ENCODE results near the gene CPSF4L. TPM values are rescaled to one million over a fixed set of nuclear protein-coding genes. Genes with fewer than 3 reads are reported as not detected.
A peak's percentile ranks its signal among the peaks of the same experiment; 100 is the strongest.

Gene CPSF4L
- total and polyA plus RNA-seq, 5 donors from 2014 or later = not detected

GRCh38 chr17:73201215-73202069 lies 60.2 kb downstream of the CPSF4L start:
- Mint-ChIP-seq H3K27me3 (no peaks in the 10 kb centered on the region), H3K27ac (peak overlapping the region; percentile 46 to 90 (median 76)), H3K4me1 (peaks cover 10 to 42% (median 17%) of the 10 kb centered on the region in 4 donors), H3K36me3 (peaks cover 68% of the 10 kb centered on the region), H3K4me3 (peak overlapping the region in 1 of 4 donors; percentile 41), H3K9me3 (no peaks in the 10 kb centered on the region)
- Histone ChIP-seq H3K27me3 (ENCODE audit: control insufficient read depth, insufficient read depth, low read length) (no peaks in the 10 kb centered on the region), H3K36me3 (ENCODE audit: control insufficient read depth, insufficient read depth, low read length) (peaks cover 88% of the 10 kb centered on the region), H3K27ac (ENCODE audit: insufficient read depth, low read length, poor library complexity, severe bottlenecking) (no peak overlapping the region), H3K9me3 (ENCODE audit: control insufficient read depth in 2 of 2, low read length in 2 of 2) (no peaks in the 10 kb centered on the region), H3K4me1 (ENCODE audit: control insufficient read depth, insufficient read depth, low read length, poor library complexity, severe bottlenecking) (peaks cover 13% of the 10 kb centered on the region), H3K4me3 (ENCODE audit: low read depth, low read length) (no peak overlapping the region)
- ATAC-seq (ENCODE audit: low read depth in 2 of 2) = no peak
- DNase-seq = no peak

DNA sequence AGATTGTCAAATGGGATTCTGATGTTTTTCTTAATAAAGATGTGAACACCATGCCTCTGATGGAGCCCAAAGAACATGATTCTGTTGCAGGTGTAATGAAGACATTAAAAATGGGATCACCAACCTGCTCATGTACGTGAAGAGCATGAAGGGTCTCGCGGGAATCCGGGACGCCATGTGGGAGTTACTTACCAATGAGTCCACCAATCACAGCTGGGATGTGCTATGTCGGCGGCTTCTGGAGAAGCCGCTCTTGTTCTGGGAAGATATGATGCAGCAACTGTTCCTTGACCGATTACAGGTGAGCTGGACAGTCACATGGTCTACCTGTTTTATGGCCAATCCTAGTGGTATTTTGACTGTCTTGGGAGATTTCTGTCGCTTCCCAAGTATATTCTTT lies 61.2 kb downstream of the CPSF4L start:
- H3K9me3 ChIP-seq (ENCODE audit: control insufficient read depth in 2 of 2, low read length in 2 of 2) = no peaks in the 10 kb centered on the region
- H3K4me3 ChIP-seq (ENCODE audit: low read depth, low read length) = no peak overlapping the region
- ATAC-seq (ENCODE audit: low read depth in 2 of 2) (no peak), DNase-seq (no peak)
- peak overlapping the region in 1 of 3 donors; percentile 90 for H3K27ac Mint-ChIP-seq
- no peaks in the 10 kb centered on the region for H3K27me3 Mint-ChIP-seq
- peaks cover 13% of the 10 kb centered on the region for H3K4me1 ChIP-seq (ENCODE audit: control insufficient read depth, insufficient read depth, low read length, poor library complexity, severe bottlenecking)
- H3K36me3 ChIP-seq (ENCODE audit: control insufficient read depth, insufficient read depth, low read length) = peaks cover 82% of the 10 kb centered on the region
- no peak overlapping the region for H3K4me3 Mint-ChIP-seq
- H3K36me3 Mint-ChIP-seq = peaks cover 68% of the 10 kb centered on the region
- peaks cover 10 to 51% (median 18%) of the 10 kb centered on the region in 4 donors for H3K4me1 Mint-ChIP-seq
- H3K27me3 ChIP-seq (ENCODE audit: control insufficient read depth, insufficient read depth, low read length) = no peaks in the 10 kb centered on the region
- no peaks in the 10 kb centered on the region for H3K9me3 Mint-ChIP-seq
- H3K27ac ChIP-seq (ENCODE audit: insufficient read depth, low read length, poor library complexity, severe bottlenecking) = no peak overlapping the region

DNA sequence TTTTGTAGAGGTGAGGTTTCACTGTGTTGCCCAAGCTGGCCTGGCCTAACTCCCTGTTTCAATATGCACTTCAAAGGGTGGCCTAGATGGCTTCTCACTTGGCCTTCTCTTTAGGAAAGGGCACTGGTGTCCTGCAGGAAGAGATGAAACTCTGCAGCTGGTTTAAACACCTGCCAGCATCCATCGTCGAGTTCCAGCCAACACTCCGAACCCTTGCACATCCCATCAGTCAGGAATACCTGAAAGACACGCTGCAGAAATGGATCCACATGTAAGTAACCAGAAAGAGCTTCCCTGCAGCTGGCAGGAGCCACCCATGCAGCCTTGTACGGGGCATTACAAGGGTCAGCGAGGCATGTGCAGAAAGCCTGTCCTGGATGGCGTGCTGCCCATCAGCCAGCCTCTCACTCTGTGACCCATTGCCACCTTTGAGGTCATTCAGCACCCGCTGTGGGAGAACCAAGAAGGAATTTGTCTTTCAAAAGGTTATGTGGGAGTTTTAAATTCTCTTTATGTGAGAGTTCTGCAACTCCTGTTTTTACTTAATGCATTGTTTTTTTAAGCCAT lies 61.8 kb downstream of the CPSF4L start:
- Mint-ChIP-seq H3K27me3 (no peaks in the 10 kb centered on the region), H3K4me3 (no peak overlapping the region), H3K27ac (peak overlapping the region in 1 of 3 donors; percentile 38), H3K9me3 (no peaks in the 10 kb centered on the region), H3K4me1 (peaks cover 10 to 56% (median 19%) of the 10 kb centered on the region in 4 donors), H3K36me3 (peaks cover 68% of the 10 kb centered on the region)
- H3K27me3 ChIP-seq (ENCODE audit: control insufficient read depth, insufficient read depth, low read length) = no peaks in the 10 kb centered on the region
- no peaks in the 10 kb centered on the region for H3K9me3 ChIP-seq (ENCODE audit: control insufficient read depth in 2 of 2, low read length in 2 of 2)
- H3K4me1 ChIP-seq (ENCODE audit: control insufficient read depth, insufficient read depth, low read length, poor library complexity, severe bottlenecking) = peaks cover 13% of the 10 kb centered on the region
- H3K27ac ChIP-seq (ENCODE audit: insufficient read depth, low read length, poor library complexity, severe bottlenecking) = no peak overlapping the region
- peaks cover 79% of the 10 kb centered on the region for H3K36me3 ChIP-seq (ENCODE audit: control insufficient read depth, insufficient read depth, low read length)
- no peak for DNase-seq
- H3K4me3 ChIP-seq (ENCODE audit: low read depth, low read length) = no peak overlapping the region
- no peak for ATAC-seq (ENCODE audit: low read depth in 2 of 2)

DNA sequence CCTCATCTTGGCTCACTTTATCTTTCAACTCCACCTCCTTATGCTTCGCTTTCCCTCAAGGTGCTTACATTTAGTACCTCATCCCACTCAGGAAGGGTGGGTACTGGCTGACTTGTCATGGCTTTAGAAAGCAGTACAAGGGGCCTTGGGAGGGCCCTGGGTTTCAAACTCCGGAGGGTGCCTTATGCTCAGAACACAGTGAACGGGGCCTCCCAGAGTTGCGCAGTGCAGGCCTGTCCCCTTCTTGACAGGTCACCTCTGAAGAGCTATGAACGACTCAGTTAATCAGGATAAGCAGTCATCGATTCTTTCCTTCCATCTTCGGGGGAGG lies 62.8 kb downstream of the CPSF4L start:
- peak overlapping the region in 1 of 3 donors; percentile 42 for H3K27ac Mint-ChIP-seq
- Histone ChIP-seq H3K9me3 (ENCODE audit: control insufficient read depth in 2 of 2, low read length in 2 of 2) (no peaks in the 10 kb centered on the region), H3K27ac (ENCODE audit: insufficient read depth, low read length, poor library complexity, severe bottlenecking) (no peak overlapping the region), H3K4me1 (ENCODE audit: control insufficient read depth, insufficient read depth, low read length, poor library complexity, severe bottlenecking) (peaks cover 14% of the 10 kb centered on the region), H3K27me3 (ENCODE audit: control insufficient read depth, insufficient read depth, low read length) (no peaks in the 10 kb centered on the region), H3K36me3 (ENCODE audit: control insufficient read depth, insufficient read depth, low read length) (peaks cover 72% of the 10 kb centered on the region), H3K4me3 (ENCODE audit: low read depth, low read length) (no peak overlapping the region)
- peaks cover 67% of the 10 kb centered on the region for H3K36me3 Mint-ChIP-seq
- H3K4me3 Mint-ChIP-seq = no peak overlapping the region
- DNase-seq (no peak), ATAC-seq (ENCODE audit: low read depth in 2 of 2) (no peak)
- H3K4me1 Mint-ChIP-seq = peaks cover 10 to 58% (median 21%) of the 10 kb centered on the region in 4 donors
- no peaks in the 10 kb centered on the region for H3K9me3 Mint-ChIP-seq
- H3K27me3 Mint-ChIP-seq = no peaks in the 10 kb centered on the region

Other genes starting within 250 kb of the CPSF4L start
- 32.2 TPM for gene SLC39A11, start 169.2 kb downstream of the CPSF4L start, total RNA-seq
- gene SLC39A11, start 169.2 kb downstream of the CPSF4L start, polyA plus RNA-seq = 10 to 100 TPM in 3 of 4 donors, 1 to 10 TPM in 1; 9.3 to 17.0 (median 11.4) TPM
- 0.05 TPM for gene SSTR2, start 96.9 kb downstream of the CPSF4L start, total RNA-seq
- under 1 TPM in 1 of 4 donors, not detected in 3; 0.05 TPM for gene SSTR2, start 96.9 kb downstream of the CPSF4L start, polyA plus RNA-seq
- gene COG1, start 68.8 kb downstream of the CPSF4L start, total RNA-seq = 61.0 TPM
- 10 to 100 TPM; 18.9 to 31.7 (median 21.2) TPM for gene COG1, start 68.8 kb downstream of the CPSF4L start, polyA plus RNA-seq
- 4.6 TPM for gene CDC42EP4, start 50.1 kb upstream of the CPSF4L start, total RNA-seq
- under 1 TPM in 2 of 4 donors, not detected in 2; 0.31 to 0.52 TPM for gene CDC42EP4, start 50.1 kb upstream of the CPSF4L start, polyA plus RNA-seq